Natural killer cell treated with Interleukin-12 subunit alpha and Interleukin-12 subunit beta and Interleukin-15 and Interleukin-18, amount 100 ng/mL, for 72 hours (primary cell): Measurements from ENCODE around the gene COG5. TPM values are rescaled to one million over a fixed set of nuclear protein-coding genes. Genes with fewer than 3 reads are reported as not detected.
A peak's percentile ranks its signal among the peaks of the same experiment; 100 is the strongest.

ENCODE experiments used
- ATAC-seq, 2 donors: fragments of 150-1000 bp; cut with Tn5 transposase in 1 of 2; sonication (Bioruptor Pico), chemical (Tn5 transposase) in 1 of 2; 2 replicates each; pipeline ENCODE4 v1.10.0; 2021
- DNase-seq: peaks from one replicate; pipeline ENCODE4 v3.0.0; 2022; ENCODE audit warnings: low spot score
- H3K27ac Mint-ChIP-seq, 2 donors: 1 replicate in 1 of 2; 2 replicates in 1 of 2; pipeline ENCODE4 v1.8.0; 2022; ENCODE audit warnings: mixed read lengths in 2 of 2, mild to moderate bottlenecking in 1 of 2, moderate library complexity in 1 of 2
- H3K27me3 Mint-ChIP-seq, 2 donors: 1 replicate in 1 of 2; 2 replicates in 1 of 2; pipeline ENCODE4 v1.8.0; 2022; ENCODE audit warnings: mixed read lengths in 2 of 2
- H3K36me3 Mint-ChIP-seq: one replicate; pipeline ENCODE4 v1.8.0; 2022; ENCODE audit warnings: mixed read lengths
- H3K4me1 Mint-ChIP-seq, 2 donors: 1 replicate in 1 of 2; 2 replicates in 1 of 2; pipeline ENCODE4 v1.8.0; 2022; ENCODE audit warnings: low read depth in 2 of 2, mixed read lengths in 2 of 2, mild to moderate bottlenecking in 1 of 2
- H3K4me3 Mint-ChIP-seq: one replicate; pipeline ENCODE4 v1.8.0; 2022; ENCODE audit warnings: mixed read lengths
- H3K9me3 Mint-ChIP-seq: 2 replicates; pipeline ENCODE4 v1.8.0; 2022; ENCODE audit warnings: mixed read lengths
- total RNA-seq, 2 donors: library from RNA; stranded (reverse); gene quantifications; one replicate each; pipeline ENCODE4 v1.2.3, GENCODE V29; 2022

Gene COG5
- total RNA-seq, 2 donors from 2014 or later, result 41.0 to 56.2 TPM

GRCh38 chr7:107592361-107593024 lies 28.8 kb upstream of the COG5 start:
- H3K27me3 Mint-ChIP-seq, result no peaks in the 10 kb centered on the region
- no peak overlapping the region for H3K4me3 Mint-ChIP-seq
- H3K27ac Mint-ChIP-seq, result no peak overlapping the region
- H3K9me3 Mint-ChIP-seq, result no peaks in the 10 kb centered on the region
- H3K4me1 Mint-ChIP-seq, result no peaks in the 10 kb centered on the region
- DNase-seq (no peak), ATAC-seq (no peak)
- H3K36me3 Mint-ChIP-seq, result peaks cover 7% of the 10 kb centered on the region

- DNase-seq (no peak), ATAC-seq (no peak)
- no peak overlapping the region for H3K4me3 Mint-ChIP-seq
- H3K27me3 Mint-ChIP-seq, result no peaks in the 10 kb centered on the region
- peaks cover 7% of the 10 kb centered on the region for H3K36me3 Mint-ChIP-seq
- H3K4me1 Mint-ChIP-seq, result no peaks in the 10 kb centered on the region
- no peak overlapping the region for H3K27ac Mint-ChIP-seq
- no peaks in the 10 kb centered on the region for H3K9me3 Mint-ChIP-seq
Measured at GRCh38 chr7:107591421-107591820, 27.7 kb upstream of the COG5 start.

GRCh38 chr7:107588529-107589130 lies 24.9 kb upstream of the COG5 start:
- Mint-ChIP-seq H3K27me3 (no peaks in the 10 kb centered on the region), H3K9me3 (no peaks in the 10 kb centered on the region), H3K36me3 (no peaks in the 10 kb centered on the region), H3K4me3 (no peak overlapping the region), H3K4me1 (no peaks in the 10 kb centered on the region), H3K27ac (no peak overlapping the region)
- DNase-seq (no peak), ATAC-seq (no peak)

- Mint-ChIP-seq H3K27ac (no peak overlapping the region), H3K36me3 (no peaks in the 10 kb centered on the region), H3K27me3 (no peaks in the 10 kb centered on the region), H3K9me3 (no peaks in the 10 kb centered on the region), H3K4me1 (peaks cover 11 to 21% of the 10 kb centered on the region in 2 donors), H3K4me3 (no peak overlapping the region)
- ATAC-seq, result no peak
- no peak for DNase-seq
Measured at GRCh38 chr7:107584716-107585115, 21.0 kb upstream of the COG5 start.

- Mint-ChIP-seq H3K4me1 (peaks cover 14 to 24% of the 10 kb centered on the region in 2 donors), H3K9me3 (no peaks in the 10 kb centered on the region), H3K27me3 (no peaks in the 10 kb centered on the region), H3K4me3 (peak overlapping the region; percentile 2), H3K36me3 (no peaks in the 10 kb centered on the region), H3K27ac (peak overlapping the region in 1 of 2 donors; percentile 7)
- ATAC-seq (no peak), DNase-seq (no peak)
Measured at GRCh38 chr7:107582875-107583274, 19.2 kb upstream of the COG5 start.

- H3K27ac Mint-ChIP-seq, result peak overlapping the region in 1 of 2 donors; percentile 43
- no peaks in the 10 kb centered on the region for H3K36me3 Mint-ChIP-seq
- DNase-seq, result no peak
- H3K27me3 Mint-ChIP-seq, result no peaks in the 10 kb centered on the region
- H3K4me3 Mint-ChIP-seq, result peak overlapping the region; percentile 77
- ATAC-seq, result no peak
- H3K9me3 Mint-ChIP-seq, result no peaks in the 10 kb centered on the region
- H3K4me1 Mint-ChIP-seq, result peaks cover 14 to 24% of the 10 kb centered on the region in 2 donors
Measured at GRCh38 chr7:107581387-107582013, 17.8 kb upstream of the COG5 start.

GRCh38 chr7:107580716-107581383 lies 17.1 kb upstream of the COG5 start:
- Mint-ChIP-seq H3K27me3 (no peaks in the 10 kb centered on the region), H3K9me3 (no peaks in the 10 kb centered on the region), H3K4me1 (peaks cover 14 to 24% of the 10 kb centered on the region in 2 donors), H3K36me3 (no peaks in the 10 kb centered on the region), H3K27ac (peak overlapping the region in 1 of 2 donors; percentile 43), H3K4me3 (peak overlapping the region; percentile 77)
- no peak for ATAC-seq
- DNase-seq, result no peak

GRCh38 chr7:107579885-107580715 lies 16.4 kb upstream of the COG5 start, which contains the start of gene BCAP29:
Gene BCAP29, plus strand, starts transcription at chr7:107580246. Its CDS starts 527 bp downstream, at chr7:107580773.
- Mint-ChIP-seq H3K27me3 (no peaks in the 10 kb centered on the region), H3K9me3 (no peaks in the 10 kb centered on the region), H3K4me1 (peaks cover 14 to 24% of the 10 kb centered on the region in 2 donors), H3K36me3 (no peaks in the 10 kb centered on the region), H3K27ac (peak within 1 kb of the TSS; percentile 66 to 84), H3K4me3 (peak within 1 kb of the TSS; percentile 84)
- peak; percentile 82 for DNase-seq
- ATAC-seq, result peak; percentile 98 to 99

GRCh38 chr7:107579554-107579884 lies 15.8 kb upstream of the COG5 start:
- Mint-ChIP-seq H3K27me3 (no peaks in the 10 kb centered on the region), H3K9me3 (no peaks in the 10 kb centered on the region), H3K27ac (peak overlapping the region; percentile 66 to 84), H3K4me1 (peaks cover 14 to 24% of the 10 kb centered on the region in 2 donors), H3K36me3 (no peaks in the 10 kb centered on the region), H3K4me3 (peak overlapping the region; percentile 84)
- no peak for DNase-seq
- ATAC-seq, result no peak

- Mint-ChIP-seq H3K4me3 (no peak overlapping the region), H3K27me3 (no peaks in the 10 kb centered on the region), H3K9me3 (no peaks in the 10 kb centered on the region), H3K27ac (no peak overlapping the region), H3K4me1 (peaks cover 0 to 2% of the 10 kb centered on the region in 2 donors), H3K36me3 (peaks cover 4% of the 10 kb centered on the region)
- no peak for DNase-seq
- no peak for ATAC-seq
Measured at GRCh38 chr7:107573537-107573936, 9.8 kb upstream of the COG5 start.

- no peak overlapping the region for H3K4me3 Mint-ChIP-seq
- H3K4me1 Mint-ChIP-seq, result peaks cover 0 to 7% of the 10 kb centered on the region in 2 donors
- ATAC-seq, result no peak
- no peaks in the 10 kb centered on the region for H3K9me3 Mint-ChIP-seq
- H3K27me3 Mint-ChIP-seq, result no peaks in the 10 kb centered on the region
- H3K27ac Mint-ChIP-seq, result no peak overlapping the region
- H3K36me3 Mint-ChIP-seq, result peaks cover 4% of the 10 kb centered on the region
- no peak for DNase-seq
Measured at GRCh38 chr7:107570298-107570697, 6.6 kb upstream of the COG5 start.

GRCh38 chr7:107564553-107565298 lies 1.0 kb upstream of the COG5 start:
- Mint-ChIP-seq H3K4me1 (peaks cover 40% of the 10 kb centered on the region in 2 donors), H3K27ac (peak overlapping the region; percentile 66 to 86), H3K4me3 (peak overlapping the region; percentile 86), H3K27me3 (no peaks in the 10 kb centered on the region), H3K9me3 (no peaks in the 10 kb centered on the region), H3K36me3 (no peaks in the 10 kb centered on the region)
- DNase-seq (no peak), ATAC-seq (no peak)
